T-helper 2 cell treated with Interferon-gamma antibody and Interleukin-4, amounts not matched to agents 5 μg/mL and 100 μg/mL, for 36 hours (primary cell): ENCODE data around the gene FBXO15.
A peak's percentile ranks its signal among the peaks of the same experiment; 100 is the strongest.

Experiments
- DNase-seq: peaks from one replicate; pipeline ENCODE4 v3.0.0; 2021; ENCODE audit warnings: low spot score
- H3K27ac Mint-ChIP-seq: one replicate; pipeline ENCODE4 v1.8.0; 2021; ENCODE audit warnings: mild to moderate bottlenecking, mixed read lengths
- H3K27me3 Mint-ChIP-seq: one replicate; pipeline ENCODE4 v1.8.0; 2021; ENCODE audit warnings: low read depth, mixed read lengths
- H3K36me3 Mint-ChIP-seq: one replicate; pipeline ENCODE4 v1.8.0; 2021; ENCODE audit warnings: low read depth, mixed read lengths
- H3K4me1 Mint-ChIP-seq: one replicate; pipeline ENCODE4 v1.8.0; 2021; ENCODE audit warnings: low read depth, mixed read lengths
- H3K4me3 Mint-ChIP-seq: one replicate; pipeline ENCODE4 v1.8.0; 2022; ENCODE audit warnings: mild to moderate bottlenecking, moderate library complexity, mixed read lengths
- H3K9me3 Mint-ChIP-seq: one replicate; pipeline ENCODE4 v1.8.0; 2021; ENCODE audit warnings: mixed read lengths

Gene FBXO15

DNA sequence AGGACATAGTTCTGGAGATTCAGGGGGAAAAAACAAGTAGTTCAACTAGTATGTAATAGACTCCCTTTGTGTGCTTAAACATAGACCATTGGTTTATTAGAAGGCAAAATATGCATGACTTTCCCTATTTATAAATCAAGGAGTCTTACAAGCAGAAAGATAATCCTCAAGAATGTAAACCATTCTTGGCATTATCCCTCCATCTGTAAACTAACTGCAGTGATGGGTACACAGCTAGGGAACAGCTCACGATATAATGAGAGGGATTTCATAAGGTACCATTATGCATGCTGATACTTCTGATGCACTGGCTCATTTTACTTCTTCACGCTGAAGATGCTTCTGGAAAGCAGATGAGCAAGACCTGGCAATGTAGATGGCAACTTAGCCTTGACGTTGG, 878 bp downstream of the FBXO15 start:
- no peak for DNase-seq
- H3K27ac Mint-ChIP-seq, result peak overlapping the region; percentile 53
- H3K27me3 Mint-ChIP-seq, result peaks cover 2% of the 10 kb centered on the region
- peaks cover 22% of the 10 kb centered on the region for H3K4me1 Mint-ChIP-seq
- H3K36me3 Mint-ChIP-seq, result peaks cover 10% of the 10 kb centered on the region
- H3K4me3 Mint-ChIP-seq, result peak overlapping the region; percentile 96
- H3K9me3 Mint-ChIP-seq, result no peaks in the 10 kb centered on the region

- Mint-ChIP-seq H3K27me3 (no peaks in the 10 kb centered on the region), H3K9me3 (no peaks in the 10 kb centered on the region), H3K36me3 (no peaks in the 10 kb centered on the region), H3K4me3 (no peak overlapping the region), H3K4me1 (peaks cover 20% of the 10 kb centered on the region), H3K27ac (no peak overlapping the region)
- no peak for DNase-seq
Measured at GRCh38 chr18:74142252-74142651, 5.4 kb downstream of the FBXO15 start.

- H3K9me3 Mint-ChIP-seq, result no peaks in the 10 kb centered on the region
- H3K27ac Mint-ChIP-seq, result no peak overlapping the region
- peaks cover 18% of the 10 kb centered on the region for H3K4me1 Mint-ChIP-seq
- H3K27me3 Mint-ChIP-seq, result no peaks in the 10 kb centered on the region
- DNase-seq, result no peak
- H3K4me3 Mint-ChIP-seq, result no peak overlapping the region
- H3K36me3 Mint-ChIP-seq, result no peaks in the 10 kb centered on the region
Measured at GRCh38 chr18:74141667-74142066, 6.0 kb downstream of the FBXO15 start.

DNA sequence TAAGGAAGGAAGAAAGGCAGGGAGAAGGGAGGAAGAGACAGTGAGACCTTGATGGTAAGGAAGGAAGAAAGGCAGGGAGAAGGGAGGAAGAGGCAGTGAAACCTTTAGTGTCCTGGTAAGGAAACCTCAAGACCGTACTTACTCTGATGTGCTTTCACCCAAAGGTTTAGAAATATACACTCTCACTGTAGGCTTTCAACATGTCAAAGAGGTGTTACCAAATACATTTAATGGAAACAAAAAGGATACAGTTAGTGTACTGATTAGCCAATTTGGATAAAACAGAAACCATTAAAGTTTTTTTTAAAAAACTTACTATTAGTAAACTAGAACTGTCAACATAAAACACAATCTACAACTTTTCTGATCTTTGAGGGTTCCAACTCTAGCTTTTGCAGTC, 7.1 kb downstream of the FBXO15 start:
- Mint-ChIP-seq H3K36me3 (no peaks in the 10 kb centered on the region), H3K4me1 (peaks cover 15% of the 10 kb centered on the region), H3K27ac (no peak overlapping the region), H3K27me3 (no peaks in the 10 kb centered on the region), H3K9me3 (no peaks in the 10 kb centered on the region), H3K4me3 (no peak overlapping the region)
- DNase-seq, result no peak

GRCh38 chr18:74139888-74140287, 7.7 kb downstream of the FBXO15 start:
- H3K27ac Mint-ChIP-seq, result peak overlapping the region; percentile 58
- DNase-seq, result peak; percentile 65
- H3K9me3 Mint-ChIP-seq, result no peaks in the 10 kb centered on the region
- H3K27me3 Mint-ChIP-seq, result no peaks in the 10 kb centered on the region
- peaks cover 15% of the 10 kb centered on the region for H3K4me1 Mint-ChIP-seq
- no peaks in the 10 kb centered on the region for H3K36me3 Mint-ChIP-seq
- peak overlapping the region; percentile 50 for H3K4me3 Mint-ChIP-seq

GRCh38 chr18:74139411-74139810, 8.2 kb downstream of the FBXO15 start:
- Mint-ChIP-seq H3K36me3 (no peaks in the 10 kb centered on the region), H3K4me1 (peaks cover 15% of the 10 kb centered on the region), H3K27me3 (no peaks in the 10 kb centered on the region), H3K9me3 (no peaks in the 10 kb centered on the region), H3K4me3 (no peak overlapping the region), H3K27ac (no peak overlapping the region)
- no peak for DNase-seq

DNA sequence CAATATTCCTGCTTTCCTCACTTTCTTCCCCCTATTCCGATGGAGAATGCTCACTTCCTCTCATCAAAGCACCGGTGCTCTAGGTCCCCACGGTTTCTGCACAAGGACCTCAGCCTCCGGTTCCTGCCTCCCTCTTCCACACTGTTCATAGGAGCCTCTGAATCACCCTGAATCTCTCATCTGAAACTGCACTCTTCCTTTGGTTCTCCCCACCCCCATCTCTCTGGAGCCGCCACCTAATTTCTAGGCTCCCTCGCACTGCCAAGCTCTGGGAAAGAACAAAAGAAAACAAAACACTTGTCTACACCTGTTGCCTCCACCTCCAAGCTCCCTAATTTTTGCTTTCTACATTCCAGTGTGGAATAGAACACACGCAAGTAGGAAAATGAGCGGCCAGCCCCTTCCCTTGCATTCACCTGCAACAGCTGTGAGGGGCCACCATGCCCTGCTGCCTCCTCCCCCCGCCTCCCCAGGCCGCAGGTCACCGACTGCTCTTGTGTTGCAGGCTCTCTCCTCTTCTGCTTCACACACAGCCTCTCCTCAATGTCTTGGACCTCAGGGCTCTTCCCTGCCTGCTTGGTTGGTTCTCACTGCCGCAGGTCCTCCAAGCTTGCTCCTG, 9.6 kb downstream of the FBXO15 start:
- no peak overlapping the region for H3K27ac Mint-ChIP-seq
- H3K9me3 Mint-ChIP-seq, result no peaks in the 10 kb centered on the region
- no peak for DNase-seq
- H3K36me3 Mint-ChIP-seq, result no peaks in the 10 kb centered on the region
- peaks cover 15% of the 10 kb centered on the region for H3K4me1 Mint-ChIP-seq
- no peak overlapping the region for H3K4me3 Mint-ChIP-seq
- H3K27me3 Mint-ChIP-seq, result no peaks in the 10 kb centered on the region

DNA sequence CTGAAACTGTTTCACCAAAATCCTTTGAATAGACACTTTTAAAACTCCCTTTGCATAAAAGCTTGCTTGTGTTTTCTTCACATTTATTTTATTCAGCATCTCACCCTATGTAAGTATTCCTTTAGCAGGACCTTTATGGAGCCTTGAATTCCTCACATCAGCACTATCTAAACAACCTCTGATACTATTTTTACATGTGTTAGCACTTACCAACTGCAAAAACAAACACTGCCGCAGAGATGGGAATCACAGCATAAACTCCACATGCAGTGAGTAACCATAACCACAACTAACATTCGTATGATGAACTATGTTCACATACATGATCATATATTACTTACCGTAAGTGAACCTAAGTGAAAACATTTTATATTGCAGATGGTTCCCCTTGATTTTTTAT, 15.4 kb downstream of the FBXO15 start:
- Mint-ChIP-seq H3K4me3 (no peak overlapping the region), H3K36me3 (no peaks in the 10 kb centered on the region), H3K27me3 (no peaks in the 10 kb centered on the region), H3K27ac (no peak overlapping the region), H3K4me1 (no peaks in the 10 kb centered on the region), H3K9me3 (no peaks in the 10 kb centered on the region)
- no peak for DNase-seq

GRCh38 chr18:74131124-74131523, 16.5 kb downstream of the FBXO15 start:
- no peaks in the 10 kb centered on the region for H3K4me1 Mint-ChIP-seq

GRCh38 chr18:74128159-74128558, 19.5 kb downstream of the FBXO15 start:
- no peaks in the 10 kb centered on the region for H3K9me3 Mint-ChIP-seq

More at GRCh38 chr18:74131124-74131523, 16.5 kb downstream of the FBXO15 start:
- peaks cover 9% of the 10 kb centered on the region for H3K27me3 Mint-ChIP-seq
- no peaks in the 10 kb centered on the region for H3K9me3 Mint-ChIP-seq
- no peak overlapping the region for H3K4me3 Mint-ChIP-seq
- no peak overlapping the region for H3K27ac Mint-ChIP-seq
- no peaks in the 10 kb centered on the region for H3K36me3 Mint-ChIP-seq
- DNase-seq, result no peak

GRCh38 chr18:74126684-74127655, 20.7 kb downstream of the FBXO15 start:
- no peaks in the 10 kb centered on the region for H3K9me3 Mint-ChIP-seq
- no peak overlapping the region for H3K27ac Mint-ChIP-seq
- peaks cover 24% of the 10 kb centered on the region for H3K27me3 Mint-ChIP-seq
- H3K36me3 Mint-ChIP-seq, result no peaks in the 10 kb centered on the region
- H3K4me1 Mint-ChIP-seq, result no peaks in the 10 kb centered on the region
- no peak overlapping the region for H3K4me3 Mint-ChIP-seq
- DNase-seq, result no peak

More at GRCh38 chr18:74128159-74128558, 19.5 kb downstream of the FBXO15 start:
- H3K27ac Mint-ChIP-seq, result no peak overlapping the region
- H3K27me3 Mint-ChIP-seq, result peaks cover 19% of the 10 kb centered on the region
- H3K36me3 Mint-ChIP-seq, result no peaks in the 10 kb centered on the region
- no peak overlapping the region for H3K4me3 Mint-ChIP-seq
- H3K4me1 Mint-ChIP-seq, result no peaks in the 10 kb centered on the region
- no peak for DNase-seq

DNA sequence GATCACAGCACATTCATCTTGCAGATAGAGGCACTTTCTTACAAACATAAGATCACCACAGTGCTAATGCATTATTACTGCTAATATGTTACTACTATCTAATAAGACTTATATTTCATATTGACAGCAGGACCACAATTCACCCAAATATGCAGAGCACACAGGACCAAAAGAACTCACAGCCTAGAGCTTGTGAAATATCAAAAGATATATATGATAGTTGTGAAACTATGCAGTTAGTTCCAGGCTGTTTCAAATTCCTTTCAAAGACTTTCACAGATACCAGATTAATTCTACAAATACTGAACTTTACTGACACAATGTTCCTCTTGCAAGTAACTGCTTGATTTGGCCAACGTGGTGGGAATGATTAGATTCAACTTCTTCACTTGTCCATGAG, 23.0 kb downstream of the FBXO15 start:
- Mint-ChIP-seq H3K9me3 (no peaks in the 10 kb centered on the region), H3K27me3 (peaks cover 29% of the 10 kb centered on the region), H3K4me1 (peaks cover 6% of the 10 kb centered on the region), H3K27ac (no peak overlapping the region), H3K4me3 (no peak overlapping the region), H3K36me3 (no peaks in the 10 kb centered on the region)
- DNase-seq, result no peak

GRCh38 chr18:74123200-74123599, 24.4 kb downstream of the FBXO15 start:
- Mint-ChIP-seq H3K4me3 (no peak overlapping the region), H3K27ac (no peak overlapping the region), H3K4me1 (peaks cover 6% of the 10 kb centered on the region), H3K9me3 (no peaks in the 10 kb centered on the region), H3K27me3 (peaks cover 29% of the 10 kb centered on the region), H3K36me3 (no peaks in the 10 kb centered on the region)
- no peak for DNase-seq
